PC-3 (cell line): ENCODE data around the gene ACKR3.

ENCODE experiments used
- EZH2phosphoT487 ChIP-seq: fragments of 300-600 bp; sonication (generic); IDR thresholded peaks from 2 replicates; pipeline ENCODE4 v1.6.1; 2018; ENCODE audit warnings: mild to moderate bottlenecking, antibody characterized with exemption, low read length, borderline replicate concordance
- TF ChIP-seq, protein P1 (sequence below): fragments of 300-600 bp; sonication (generic); conservative IDR thresholded peaks from 2 replicates; pipeline ENCODE4 v1.5.1; 2017; ENCODE audit warnings: antibody characterized with exemption, low read depth, mild to moderate bottlenecking, low read length

DNA sequence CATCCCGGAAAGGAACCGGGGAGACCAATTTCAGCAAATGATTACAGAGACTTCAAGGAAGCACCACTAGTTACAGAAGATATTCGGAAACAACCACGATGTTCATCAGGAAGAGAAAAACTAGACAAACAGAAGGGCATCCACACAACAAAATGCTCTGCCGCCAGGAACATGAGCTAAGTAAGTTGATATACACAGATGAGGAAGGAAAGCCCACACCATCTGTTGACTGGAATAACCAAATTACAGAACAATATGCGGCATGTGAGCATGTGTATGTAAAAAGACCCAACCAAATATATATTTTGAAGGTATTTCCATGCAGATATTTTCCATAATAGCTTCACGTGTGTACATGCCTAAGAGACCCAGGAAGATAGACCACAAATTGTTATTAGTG, 47.0 kb downstream of the ACKR3 start:
- TF ChIP-seq, protein P1, sequence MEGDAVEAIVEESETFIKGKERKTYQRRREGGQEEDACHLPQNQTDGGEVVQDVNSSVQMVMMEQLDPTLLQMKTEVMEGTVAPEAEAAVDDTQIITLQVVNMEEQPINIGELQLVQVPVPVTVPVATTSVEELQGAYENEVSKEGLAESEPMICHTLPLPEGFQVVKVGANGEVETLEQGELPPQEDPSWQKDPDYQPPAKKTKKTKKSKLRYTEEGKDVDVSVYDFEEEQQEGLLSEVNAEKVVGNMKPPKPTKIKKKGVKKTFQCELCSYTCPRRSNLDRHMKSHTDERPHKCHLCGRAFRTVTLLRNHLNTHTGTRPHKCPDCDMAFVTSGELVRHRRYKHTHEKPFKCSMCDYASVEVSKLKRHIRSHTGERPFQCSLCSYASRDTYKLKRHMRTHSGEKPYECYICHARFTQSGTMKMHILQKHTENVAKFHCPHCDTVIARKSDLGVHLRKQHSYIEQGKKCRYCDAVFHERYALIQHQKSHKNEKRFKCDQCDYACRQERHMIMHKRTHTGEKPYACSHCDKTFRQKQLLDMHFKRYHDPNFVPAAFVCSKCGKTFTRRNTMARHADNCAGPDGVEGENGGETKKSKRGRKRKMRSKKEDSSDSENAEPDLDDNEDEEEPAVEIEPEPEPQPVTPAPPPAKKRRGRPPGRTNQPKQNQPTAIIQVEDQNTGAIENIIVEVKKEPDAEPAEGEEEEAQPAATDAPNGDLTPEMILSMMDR: no peak
- no peak for TF ChIP-seq EZH2phosphoT487
